OCI-LY1 (cell line): Measurements from ENCODE around the gene DIP2C.
A peak's percentile ranks its signal among the peaks of the same experiment; 100 is the strongest.

Source experiments
- H2AFZ ChIP-seq: fragments of 200-600 bp; sonication (generic), shearing (Covaris generic); 2 replicates; pipeline ENCODE4 v1.6.0; 2014; ENCODE audit warnings: antibody characterized with exemption, mild to moderate bottlenecking, low read length
- H3F3A ChIP-seq: fragments of 200-600 bp; sonication (generic), shearing (Covaris generic); 2 replicates; pipeline ENCODE4 v1.6.0; 2014; ENCODE audit warnings: mild to moderate bottlenecking, antibody characterized with exemption, low read length, moderate library complexity; ENCODE audit not compliant: insufficient read depth
- H3K27ac ChIP-seq: fragments of 200-600 bp; sonication (generic); 2 replicates; pipeline ENCODE4 v1.5.1; 2014; ENCODE audit warnings: low read length, mixed run types, mild to moderate bottlenecking, low read depth; ENCODE audit not compliant: poor library complexity, severe bottlenecking
- H3K27me3 ChIP-seq: fragments of 200-600 bp; sonication (generic); 2 replicates; pipeline ENCODE4 v1.6.0; 2014; ENCODE audit warnings: antibody characterized with exemption, mild to moderate bottlenecking, low read length, moderate library complexity; ENCODE audit not compliant: insufficient read depth
- H3K36me3 ChIP-seq: fragments of 200-600 bp; sonication (generic); 2 replicates; pipeline ENCODE4 v1.6.1; 2014; ENCODE audit warnings: mild to moderate bottlenecking, antibody characterized with exemption, low read length, moderate library complexity, mixed read lengths; ENCODE audit not compliant: insufficient read depth
- H3K4me1 ChIP-seq: fragments of 200-600 bp; sonication (generic); 2 replicates; pipeline ENCODE4 v1.5.1; 2014; ENCODE audit warnings: mild to moderate bottlenecking, low read length, moderate library complexity; ENCODE audit not compliant: insufficient read depth, severe bottlenecking
- H3K4me2 ChIP-seq: fragments of 200-600 bp; sonication (generic), shearing (Covaris generic); 2 replicates; pipeline ENCODE4 v1.6.1; 2014; ENCODE audit warnings: low read length
- H3K4me3 ChIP-seq: fragments of 200-600 bp; sonication (generic); 2 replicates; pipeline ENCODE4 v1.5.1; 2014; ENCODE audit warnings: low read length, low read depth, mild to moderate bottlenecking, mixed read lengths; ENCODE audit not compliant: poor library complexity, severe bottlenecking
- H3K79me2 ChIP-seq: fragments of 200-600 bp; shearing (Covaris generic); 2 replicates; pipeline ENCODE4 v1.6.1; 2016; ENCODE audit warnings: mixed run types, low read length, mixed read lengths; ENCODE audit not compliant: insufficient read depth
- H3K9ac ChIP-seq: fragments of 200-600 bp; sonication (generic), shearing (Covaris generic); 2 replicates; pipeline ENCODE4 v1.6.1; 2014; ENCODE audit warnings: mild to moderate bottlenecking, low read length, mixed read lengths
- H3K9me2 ChIP-seq: fragments of 200-600 bp; sonication (generic), shearing (Covaris generic); 2 replicates; pipeline ENCODE4 v1.6.1; 2014; ENCODE audit warnings: low read depth, mild to moderate bottlenecking, low read length, mixed read lengths
- H3K9me3 ChIP-seq: fragments of 200-600 bp; shearing (Covaris generic); 2 replicates; pipeline ENCODE4 v1.6.1; 2014; ENCODE audit warnings: low read length, mixed read lengths
- H4K20me1 ChIP-seq: fragments of 200-600 bp; sonication (generic), shearing (Covaris generic); 2 replicates; pipeline ENCODE4 v1.6.0; 2016; ENCODE audit warnings: mild to moderate bottlenecking, low read length; ENCODE audit not compliant: insufficient read depth
- CTCF ChIP-seq: fragments of 200-600 bp; sonication (generic), shearing (Covaris generic); IDR thresholded peaks from 2 replicates; pipeline ENCODE4 v1.5.1; 2017; ENCODE audit warnings: mild to moderate bottlenecking, antibody characterized with exemption, low read length, moderate library complexity, mixed read lengths
- EZH2 ChIP-seq: fragments of 200-600 bp; sonication (generic), shearing (Covaris generic); IDR thresholded peaks from 2 replicates; pipeline ENCODE4 v1.8.0; 2017; ENCODE audit warnings: borderline replicate concordance, mixed run types, mild to moderate bottlenecking, antibody characterized with exemption, low read length, moderate library complexity, mixed read lengths

Gene DIP2C

GRCh38 chr10:688312-689120, 952 bp downstream of the DIP2C start:
- Histone ChIP-seq H3K79me2 (no peaks in the 10 kb centered on the region), H3K4me1 (peaks cover 15% of the 10 kb centered on the region), H3F3A (no peaks in the 10 kb centered on the region), H4K20me1 (no peaks in the 10 kb centered on the region), H3K27ac (no peak overlapping the region), H3K4me2 (peak overlapping the region; percentile 19; the same call in 1 of the 2 replicates), H3K4me3 (no peak overlapping the region), H3K9me2 (no peaks in the 10 kb centered on the region), H3K9me3 (no peaks in the 10 kb centered on the region), H2AFZ (no peak overlapping the region), H3K36me3 (no peaks in the 10 kb centered on the region), H3K27me3 (no peaks in the 10 kb centered on the region; the same call in 1 of the 2 replicates), H3K9ac (no peak overlapping the region; the same call in 1 of the 2 replicates)
- TF ChIP-seq EZH2: no peak
- no peak for TF ChIP-seq CTCF

GRCh38 chr10:687583-688311, 1.7 kb downstream of the DIP2C start:
- Histone ChIP-seq H3F3A (no peaks in the 10 kb centered on the region), H3K79me2 (no peaks in the 10 kb centered on the region), H3K9me2 (no peaks in the 10 kb centered on the region), H2AFZ (no peak overlapping the region), H3K9me3 (no peaks in the 10 kb centered on the region), H3K36me3 (no peaks in the 10 kb centered on the region), H3K4me3 (no peak overlapping the region), H4K20me1 (no peaks in the 10 kb centered on the region), H3K4me2 (peak overlapping the region; percentile 19; the same call in 1 of the 2 replicates), H3K27me3 (no peaks in the 10 kb centered on the region; the same call in 1 of the 2 replicates), H3K9ac (no peak overlapping the region; the same call in 1 of the 2 replicates), H3K27ac (no peak overlapping the region), H3K4me1 (peaks cover 10% of the 10 kb centered on the region)
- TF ChIP-seq EZH2 (no peak), CTCF (no peak)

- no peaks in the 10 kb centered on the region for H3F3A ChIP-seq
- no peaks in the 10 kb centered on the region for H3K79me2 ChIP-seq
- H3K4me3 ChIP-seq: no peak overlapping the region
- no peak for TF ChIP-seq CTCF
- TF ChIP-seq EZH2: no peak
- H3K4me1 ChIP-seq: peaks cover 10% of the 10 kb centered on the region
- H3K36me3 ChIP-seq: no peaks in the 10 kb centered on the region
- H3K9me2 ChIP-seq: no peaks in the 10 kb centered on the region
- no peak overlapping the region for H3K27ac ChIP-seq
- no peak overlapping the region for H3K9ac ChIP-seq
- no peaks in the 10 kb centered on the region; the same call in 1 of the 2 replicates for H3K27me3 ChIP-seq
- no peaks in the 10 kb centered on the region for H4K20me1 ChIP-seq
- H2AFZ ChIP-seq: no peak overlapping the region
- no peaks in the 10 kb centered on the region for H3K9me3 ChIP-seq
- no peak overlapping the region for H3K4me2 ChIP-seq
Observed at GRCh38 chr10:686155-686931, 3.1 kb downstream of the DIP2C start.
